ENCODE results near the gene NELFA. TPM values are rescaled to one million over a fixed set of nuclear protein-coding genes. Genes with fewer than 3 reads are reported as not detected.

The NELFA gene
- total and polyA plus RNA-seq, 2 experiments from 2014 or later, result 54.4 to 71.4 TPM

DNA sequence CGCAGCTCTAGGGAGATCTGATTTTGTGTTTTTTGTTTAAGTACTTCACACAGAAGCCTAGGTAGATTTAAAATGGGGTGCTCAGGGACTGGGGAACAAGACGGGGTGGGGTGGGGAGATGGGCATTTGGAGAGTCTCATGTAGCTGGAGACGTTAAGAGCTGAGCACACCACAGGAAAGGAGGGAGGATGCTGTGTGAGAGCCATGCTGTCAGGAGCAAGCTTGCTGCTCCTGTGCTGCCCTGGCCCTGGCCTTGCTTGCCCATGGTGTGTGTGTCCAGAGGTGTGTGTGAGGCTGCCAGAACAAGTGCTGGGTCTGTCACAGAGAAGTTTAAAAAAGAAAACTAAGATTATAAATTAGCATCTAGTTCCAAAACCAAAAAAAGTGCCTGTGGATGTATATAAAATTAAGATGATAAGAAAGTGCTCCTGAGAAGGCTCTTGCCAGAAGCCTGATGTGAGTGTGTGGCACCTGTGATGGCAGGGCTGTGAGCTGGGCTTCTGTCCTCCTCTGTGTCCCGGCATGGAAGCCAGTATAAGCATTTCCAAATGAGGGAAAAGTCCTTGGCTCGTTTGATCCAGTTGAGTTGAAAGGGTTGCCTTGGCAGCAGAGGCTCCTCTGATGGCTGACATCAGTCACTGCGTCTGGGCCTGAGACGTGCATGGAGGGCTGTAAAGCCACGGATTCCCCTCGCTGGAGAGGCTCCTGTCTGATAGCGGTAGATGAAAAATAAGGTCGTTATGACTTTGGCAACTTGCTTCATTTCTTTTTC lies 63.5 kb downstream of the NELFA start:
- no peak overlapping the region for H3K4me3 ChIP-seq
- peaks cover 25% of the 10 kb centered on the region for H3K36me3 ChIP-seq
- no peaks in the 10 kb centered on the region for H3K27me3 ChIP-seq
- DNase-seq (ENCODE audit: low read depth in 1 of 2, low spot score in 1 of 2), result no peak
- H3K27ac ChIP-seq, result peak overlapping the region; percentile 13
- no peaks in the 10 kb centered on the region for H3K9me3 ChIP-seq (ENCODE audit: low read depth)
- no peaks in the 10 kb centered on the region for H3K4me1 ChIP-seq (ENCODE audit: low read depth)
- TF ChIP-seq, protein P1, sequence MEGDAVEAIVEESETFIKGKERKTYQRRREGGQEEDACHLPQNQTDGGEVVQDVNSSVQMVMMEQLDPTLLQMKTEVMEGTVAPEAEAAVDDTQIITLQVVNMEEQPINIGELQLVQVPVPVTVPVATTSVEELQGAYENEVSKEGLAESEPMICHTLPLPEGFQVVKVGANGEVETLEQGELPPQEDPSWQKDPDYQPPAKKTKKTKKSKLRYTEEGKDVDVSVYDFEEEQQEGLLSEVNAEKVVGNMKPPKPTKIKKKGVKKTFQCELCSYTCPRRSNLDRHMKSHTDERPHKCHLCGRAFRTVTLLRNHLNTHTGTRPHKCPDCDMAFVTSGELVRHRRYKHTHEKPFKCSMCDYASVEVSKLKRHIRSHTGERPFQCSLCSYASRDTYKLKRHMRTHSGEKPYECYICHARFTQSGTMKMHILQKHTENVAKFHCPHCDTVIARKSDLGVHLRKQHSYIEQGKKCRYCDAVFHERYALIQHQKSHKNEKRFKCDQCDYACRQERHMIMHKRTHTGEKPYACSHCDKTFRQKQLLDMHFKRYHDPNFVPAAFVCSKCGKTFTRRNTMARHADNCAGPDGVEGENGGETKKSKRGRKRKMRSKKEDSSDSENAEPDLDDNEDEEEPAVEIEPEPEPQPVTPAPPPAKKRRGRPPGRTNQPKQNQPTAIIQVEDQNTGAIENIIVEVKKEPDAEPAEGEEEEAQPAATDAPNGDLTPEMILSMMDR (IDR thresholded peaks at IDR 0.05; ENCODE audit: low read depth, low read length), result no peak

DNA sequence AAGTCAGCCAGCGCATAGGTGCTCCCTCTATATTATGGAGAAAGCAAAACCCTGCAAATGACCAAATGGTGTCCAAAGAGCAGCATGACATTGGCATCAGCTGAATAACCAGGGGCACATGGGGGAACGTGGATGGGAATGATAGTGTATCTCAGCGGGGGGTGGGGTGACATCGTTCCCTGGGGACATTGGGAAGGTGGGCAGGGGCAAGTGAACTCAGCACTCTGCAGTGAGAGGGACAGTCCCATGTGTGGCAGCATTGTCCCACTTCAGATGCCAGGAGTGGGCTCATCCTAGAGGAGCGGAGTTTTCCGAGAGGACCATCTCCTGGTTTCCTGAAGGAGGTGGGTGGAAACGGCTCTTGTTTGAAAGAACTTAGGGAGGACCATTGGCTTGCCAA lies 64.8 kb downstream of the NELFA start:
- DNase-seq (ENCODE audit: low read depth in 1 of 2, low spot score in 1 of 2), result no peak
- Histone ChIP-seq H3K4me3 (no peak overlapping the region), H3K27me3 (no peaks in the 10 kb centered on the region), H3K9me3 (ENCODE audit: low read depth) (no peaks in the 10 kb centered on the region), H3K36me3 (peaks cover 25% of the 10 kb centered on the region), H3K27ac (no peak overlapping the region), H3K4me1 (ENCODE audit: low read depth) (no peaks in the 10 kb centered on the region)
- TF ChIP-seq, protein P1 (IDR thresholded peaks at IDR 0.05; ENCODE audit: low read depth, low read length), result no peak

DNA sequence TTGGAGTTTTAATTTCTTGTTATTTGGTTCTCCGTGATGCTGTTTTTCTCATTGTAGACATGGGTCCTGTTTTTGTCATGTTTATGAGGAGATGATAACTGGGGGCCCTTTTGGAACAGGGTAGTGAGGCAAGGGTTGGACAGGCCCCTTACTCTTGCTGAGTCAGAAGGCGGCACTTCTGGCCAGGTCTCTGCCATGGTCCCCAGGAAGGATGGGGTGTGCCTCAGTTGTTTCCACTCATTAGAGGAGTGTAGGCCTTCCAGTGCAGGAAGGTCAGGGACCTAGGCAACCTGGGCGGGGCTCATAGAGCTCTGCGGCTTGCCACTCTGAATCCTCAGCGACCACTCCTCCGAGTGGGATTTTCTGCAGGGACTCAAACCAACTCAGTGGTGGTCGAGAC lies 68.2 kb downstream of the NELFA start:
- peaks cover 30% of the 10 kb centered on the region for H3K36me3 ChIP-seq
- TF ChIP-seq, protein P1 (IDR thresholded peaks at IDR 0.05; ENCODE audit: low read depth, low read length), result no peak
- H3K4me3 ChIP-seq, result no peak overlapping the region
- no peaks in the 10 kb centered on the region for H3K9me3 ChIP-seq (ENCODE audit: low read depth)
- H3K27me3 ChIP-seq, result no peaks in the 10 kb centered on the region
- DNase-seq (ENCODE audit: low read depth in 1 of 2, low spot score in 1 of 2), result no peak
- no peaks in the 10 kb centered on the region for H3K4me1 ChIP-seq (ENCODE audit: low read depth)
- no peak overlapping the region for H3K27ac ChIP-seq

DNA sequence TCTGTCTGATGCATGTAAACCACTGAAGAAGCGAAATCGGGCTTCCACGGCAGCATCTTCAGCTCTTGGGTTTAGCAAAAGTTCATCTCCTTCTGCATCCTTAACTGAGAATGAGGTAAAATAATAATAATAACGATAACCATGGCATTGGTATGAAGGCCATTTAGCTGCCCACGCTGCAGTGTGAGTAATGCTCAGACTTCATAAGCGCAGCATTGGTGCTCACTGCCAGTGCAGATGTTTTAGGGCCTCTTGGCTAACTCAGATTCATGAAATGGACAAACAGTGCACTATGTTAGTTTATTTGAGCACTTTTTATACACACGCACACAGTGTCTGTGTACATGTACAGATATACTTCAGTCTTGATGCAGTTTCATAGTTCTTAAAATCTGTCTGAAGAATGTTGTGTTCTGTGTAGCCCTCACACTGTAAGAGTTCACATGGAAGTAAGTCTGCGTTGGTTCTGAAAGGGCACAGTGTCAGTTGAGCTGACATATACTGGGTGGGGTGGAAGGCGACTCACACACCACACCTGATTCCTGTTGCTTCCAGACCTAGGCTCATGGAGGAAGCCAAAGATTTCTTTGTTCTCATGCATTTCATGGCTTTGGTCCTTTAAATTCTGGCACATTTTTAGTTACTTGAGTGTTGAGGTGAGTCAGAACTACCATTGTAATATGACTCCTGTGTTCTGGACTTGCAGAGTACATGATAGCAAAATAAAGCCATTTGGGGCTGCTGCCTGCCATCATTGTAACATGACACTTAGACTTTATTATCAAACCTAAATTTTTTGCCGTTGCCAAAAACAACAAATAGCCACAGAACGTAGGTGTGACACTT lies 68.9 kb downstream of the NELFA start:
- peak in 1 of 2 donors; percentile 85 for DNase-seq (ENCODE audit: low read depth in 1 of 2, low spot score in 1 of 2)
- TF ChIP-seq, protein P1 (IDR thresholded peaks at IDR 0.05; ENCODE audit: low read depth, low read length), result no peak
- peak overlapping the region; percentile 75 for H3K27ac ChIP-seq
- no peaks in the 10 kb centered on the region for H3K9me3 ChIP-seq (ENCODE audit: low read depth)
- H3K4me1 ChIP-seq (ENCODE audit: low read depth), result no peaks in the 10 kb centered on the region
- H3K4me3 ChIP-seq, result no peak overlapping the region
- peaks cover 30% of the 10 kb centered on the region for H3K36me3 ChIP-seq
- H3K27me3 ChIP-seq, result no peaks in the 10 kb centered on the region

DNA sequence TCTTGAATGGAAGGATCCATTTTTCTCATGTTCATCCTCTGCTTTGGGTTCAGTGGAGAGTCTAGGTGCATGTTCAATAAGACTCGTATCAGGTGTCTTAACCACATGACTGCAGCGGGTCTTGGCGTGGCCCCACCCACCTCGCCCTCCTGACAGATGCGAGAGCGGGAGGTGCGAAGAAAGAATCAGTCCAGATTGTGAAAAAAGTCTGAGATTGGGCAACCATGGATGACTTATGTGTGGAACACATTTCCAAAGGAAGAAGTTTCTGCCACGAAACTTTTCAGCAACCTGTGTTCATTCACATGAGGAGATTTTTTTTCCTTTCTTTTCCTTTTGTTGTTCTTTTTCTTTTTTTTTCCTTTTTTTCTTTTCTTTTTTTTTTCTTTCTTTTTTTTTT lies 70.7 kb downstream of the NELFA start:
- Histone ChIP-seq H3K36me3 (peaks cover 25% of the 10 kb centered on the region), H3K9me3 (ENCODE audit: low read depth) (no peaks in the 10 kb centered on the region), H3K27ac (no peak overlapping the region), H3K4me1 (ENCODE audit: low read depth) (no peaks in the 10 kb centered on the region), H3K27me3 (no peaks in the 10 kb centered on the region), H3K4me3 (no peak overlapping the region)
- TF ChIP-seq, protein P1 (IDR thresholded peaks at IDR 0.05; ENCODE audit: low read depth, low read length), result no peak
- DNase-seq (ENCODE audit: low read depth in 1 of 2, low spot score in 1 of 2), result peak in 1 of 2 donors; percentile 23
